NCI-H1436 (cell line): ENCODE data around the gene CD58.
A peak's percentile ranks its signal among the peaks of the same experiment; 100 is the strongest.

Experiments
- DNase-seq: peaks from one replicate; lab custom pipeline; 2025; lab: John Stamatoyannopoulos, UW

Gene CD58

GRCh38 chr1:116493036-116493435 is 77.8 kb downstream of the CD58 start:
- no peak for DNase-seq

DNA sequence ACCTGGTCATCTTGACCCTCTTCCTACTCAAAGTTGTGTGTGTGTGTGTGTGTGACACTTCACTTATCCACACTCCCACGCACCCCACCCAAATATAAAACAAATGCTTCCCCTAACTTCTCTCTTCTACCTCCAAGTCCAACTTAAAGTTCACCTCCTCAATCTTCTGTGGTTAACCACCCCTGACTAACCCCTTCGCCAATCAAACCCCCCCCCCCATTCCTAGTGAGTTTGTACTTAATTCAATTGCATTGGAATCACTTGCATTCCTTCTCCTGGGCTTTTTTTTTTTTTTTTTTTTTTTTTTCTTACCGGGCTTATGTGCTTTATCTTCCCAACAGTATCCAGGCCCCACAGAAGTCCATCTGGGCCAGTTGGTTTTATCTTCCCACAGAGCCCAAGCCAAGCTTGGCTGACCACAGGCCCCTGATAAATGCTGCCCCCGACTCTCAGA is 78.4 kb downstream of the CD58 start:
- no peak for DNase-seq

DNA sequence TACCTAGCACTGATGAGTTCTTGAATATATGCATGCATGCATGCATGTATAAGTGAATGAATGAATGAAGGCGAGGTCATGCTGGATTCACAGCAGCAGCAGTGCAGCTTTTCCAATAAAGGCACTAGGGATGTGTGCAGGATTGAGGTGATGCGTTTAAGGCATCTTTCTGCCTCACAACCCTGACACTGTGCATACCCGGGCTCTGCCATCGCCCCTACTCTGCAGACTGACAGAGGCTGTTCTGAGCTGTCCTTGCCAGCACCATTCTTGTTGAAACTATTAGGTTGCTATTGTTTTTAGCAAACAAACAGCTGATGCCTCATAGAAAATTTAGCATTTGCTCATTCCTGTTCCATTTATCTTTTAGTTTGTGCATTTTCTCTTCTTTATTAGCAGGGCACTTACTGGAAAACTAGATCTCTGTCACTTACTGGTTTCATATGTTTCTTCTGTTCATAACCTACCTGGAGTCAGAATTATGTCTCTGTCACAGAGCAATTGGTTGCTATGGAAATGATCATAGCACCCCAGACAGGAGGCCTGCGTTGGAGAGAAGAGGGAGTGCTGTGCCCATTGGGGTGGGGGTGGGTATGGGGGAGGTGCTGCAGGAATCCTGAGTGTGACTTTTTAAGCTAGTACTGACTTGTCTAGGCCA is 79.0 kb downstream of the CD58 start:
- DNase-seq: no peak

- no peak for DNase-seq
Measured at GRCh38 chr1:116490588-116490987, 80.2 kb downstream of the CD58 start.

DNA sequence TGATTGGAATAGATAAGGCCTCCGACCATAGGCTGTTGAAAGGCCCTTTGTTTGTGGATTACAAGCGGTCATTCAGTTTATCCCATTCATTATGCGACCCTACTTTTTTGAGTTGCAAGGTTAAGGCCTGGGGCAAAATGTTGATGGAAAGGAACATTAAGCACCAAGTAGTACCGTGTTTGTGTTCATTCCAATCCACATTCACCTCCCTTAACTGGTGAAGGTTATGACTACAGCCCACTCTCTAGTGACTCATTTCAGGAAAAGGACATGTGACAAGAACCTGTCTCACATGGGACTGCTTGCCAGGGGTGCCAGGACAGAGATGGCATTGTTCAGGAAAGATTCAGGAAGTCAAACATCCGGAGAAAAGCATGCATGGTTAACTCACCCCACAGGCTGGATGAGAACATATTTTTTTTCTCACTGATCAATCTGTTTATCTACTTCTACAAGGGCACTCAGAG is 81.6 kb downstream of the CD58 start:
- DNase-seq: no peak

DNA sequence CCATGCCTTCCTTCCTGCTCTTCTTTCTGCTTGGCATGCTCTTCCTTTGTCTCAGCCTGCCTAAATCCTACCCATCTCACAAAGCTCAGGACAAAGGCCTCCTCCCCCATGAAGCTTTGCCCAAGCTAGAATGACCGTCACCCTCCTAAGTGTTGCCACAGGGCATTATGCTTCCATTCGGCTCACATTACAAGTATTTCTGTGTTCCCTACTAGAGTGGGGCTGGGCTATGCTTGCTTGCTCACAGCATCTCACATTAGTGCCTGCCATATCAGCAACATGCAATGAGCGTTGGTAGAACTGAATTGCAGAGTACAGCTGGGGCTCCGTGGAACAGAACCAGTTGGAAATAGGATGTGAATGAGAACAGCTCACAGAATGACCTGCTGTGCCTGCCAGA is 82.8 kb downstream of the CD58 start:
- no peak for DNase-seq

DNA sequence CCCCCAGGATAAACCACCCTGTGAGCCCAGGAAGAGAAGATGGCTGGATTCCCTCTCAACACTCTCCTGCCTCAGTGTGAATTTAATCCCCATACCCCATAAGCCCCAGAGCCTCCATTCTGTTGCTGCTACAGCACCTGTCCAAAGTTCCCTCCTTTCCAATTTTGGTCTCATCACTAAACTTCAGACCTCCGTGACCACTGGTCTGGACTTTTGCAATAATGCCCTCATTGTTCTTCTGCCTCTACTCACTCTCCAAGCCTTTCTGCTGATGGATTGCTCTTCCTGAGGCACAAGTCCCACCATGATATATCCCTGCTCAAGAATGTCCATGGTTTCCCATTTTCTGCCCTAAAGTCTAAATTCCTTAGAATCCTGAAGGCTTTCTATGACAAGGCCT is 83.2 kb downstream of the CD58 start:
- no peak for DNase-seq

GRCh38 chr1:116487031-116487430 is 83.8 kb downstream of the CD58 start:
- no peak for DNase-seq

GRCh38 chr1:116486424-116486823 is 84.4 kb downstream of the CD58 start:
- DNase-seq: no peak

DNA sequence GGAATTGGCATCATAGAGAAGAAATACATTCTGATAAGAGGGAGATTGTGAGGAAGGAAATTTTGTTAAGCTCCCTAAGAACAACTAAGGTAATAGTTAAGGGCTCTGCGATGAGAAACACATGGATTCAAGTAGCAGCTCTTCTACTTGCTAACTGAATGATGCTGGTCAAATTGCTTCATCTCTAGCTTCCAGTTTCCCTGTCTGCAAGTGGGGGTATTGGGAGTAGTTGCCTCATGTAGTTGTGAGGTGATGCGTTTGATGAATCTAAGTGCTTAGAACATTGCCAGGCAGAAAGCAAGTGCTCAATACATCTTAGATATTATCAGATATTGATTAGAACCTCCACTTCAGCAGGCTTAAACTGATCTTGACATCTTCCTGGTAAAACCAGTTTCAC is 84.8 kb downstream of the CD58 start:
- DNase-seq: no peak

DNA sequence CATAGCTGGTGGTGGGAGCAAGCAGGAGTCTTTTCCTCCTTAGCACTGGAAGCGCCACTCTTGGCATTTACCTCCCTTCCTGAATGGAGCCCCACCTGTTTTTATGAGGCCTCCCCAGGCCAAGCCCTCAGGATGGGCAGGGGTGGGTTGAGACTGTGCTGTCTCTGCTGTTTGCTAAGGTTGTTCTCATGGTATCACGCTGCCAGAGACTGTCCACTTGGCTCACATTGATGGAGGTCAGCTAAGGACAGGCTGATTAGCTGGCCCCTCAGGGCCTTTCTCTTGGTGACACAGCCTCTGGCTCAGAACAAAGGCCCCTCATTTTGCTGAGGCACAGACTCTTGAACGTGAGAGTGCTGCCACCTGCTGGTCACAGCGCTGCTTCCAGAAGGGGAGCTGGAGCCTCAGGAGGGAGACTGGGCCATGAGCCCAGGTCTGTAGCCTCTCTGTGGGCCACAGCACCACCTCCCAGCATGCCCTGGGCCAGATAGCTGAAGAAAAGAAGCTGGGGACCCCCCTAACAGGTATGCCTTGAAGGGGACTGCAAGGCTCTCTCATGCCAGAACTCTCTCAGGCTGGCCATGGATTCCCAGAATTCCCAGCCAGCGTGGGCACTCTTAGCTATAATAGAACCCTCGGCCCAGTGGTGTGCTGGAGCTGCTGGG is 85.6 kb downstream of the CD58 start:
- peak; percentile 90 for DNase-seq

GRCh38 chr1:116483481-116484309 is 87.1 kb downstream of the CD58 start:
- DNase-seq: no peak

- no peak for DNase-seq
Measured at GRCh38 chr1:116482490-116482889, 88.3 kb downstream of the CD58 start.

- no peak for DNase-seq
Measured at GRCh38 chr1:116481934-116482333, 88.9 kb downstream of the CD58 start.

DNA sequence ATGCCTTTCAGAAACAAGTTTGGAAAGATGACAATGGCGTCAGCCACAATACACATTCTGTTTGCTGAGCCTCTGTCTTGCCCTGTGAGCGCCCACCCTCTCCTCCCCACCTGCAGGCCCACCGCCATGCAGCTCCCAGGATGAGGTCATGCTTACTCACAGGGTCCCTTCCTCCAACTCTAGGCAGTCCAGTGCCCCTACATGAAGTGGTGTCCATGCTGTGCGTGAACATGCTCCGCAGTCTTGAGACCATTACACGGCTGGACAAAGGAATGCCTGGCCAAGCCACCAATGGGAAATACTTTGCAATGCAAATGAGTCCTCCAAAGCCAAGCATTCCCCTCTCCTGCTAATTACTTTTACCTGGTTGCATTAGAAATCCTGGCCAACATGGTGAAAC is 92.2 kb downstream of the CD58 start:
- DNase-seq: no peak

DNA sequence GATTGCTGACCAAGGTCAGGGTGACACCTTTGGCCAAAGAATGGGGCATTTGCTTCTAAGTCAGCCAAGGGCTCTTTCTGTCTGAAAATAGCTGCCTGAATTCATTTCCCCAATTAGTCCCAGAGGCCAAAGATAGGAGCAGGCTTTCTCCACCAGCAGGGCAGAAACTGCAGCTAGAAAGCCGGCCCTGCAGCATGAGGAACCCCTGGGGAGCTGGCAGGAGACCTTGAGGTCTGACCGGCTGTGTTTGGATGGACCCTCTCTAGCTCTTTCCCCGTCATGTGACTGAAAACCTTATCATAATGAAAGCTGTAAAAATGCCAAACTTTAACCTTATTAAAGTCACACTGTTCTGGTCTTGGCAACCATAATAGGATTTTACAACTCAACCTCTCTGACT is 93.4 kb downstream of the CD58 start:
- DNase-seq: no peak

DNA sequence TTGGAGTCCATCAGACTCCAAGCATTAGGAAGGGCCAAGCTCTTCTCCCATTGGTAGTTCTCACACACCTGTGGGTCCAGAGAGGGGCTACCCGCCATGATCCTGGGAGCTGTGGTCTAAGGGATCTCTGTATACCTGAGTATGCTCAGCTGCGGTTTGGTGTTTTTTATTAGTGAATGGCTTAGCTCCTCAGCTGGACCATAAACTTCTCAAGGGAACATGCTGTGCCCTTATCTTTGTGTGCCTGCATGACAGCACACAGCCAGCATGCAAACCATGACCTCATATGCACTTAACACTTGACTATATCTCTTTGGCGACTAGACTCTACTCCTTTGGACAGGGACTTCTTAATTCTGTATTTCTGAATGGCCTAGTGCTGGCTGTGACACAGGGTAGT is 94.5 kb downstream of the CD58 start:
- DNase-seq: no peak

GRCh38 chr1:116475850-116476218 is 95.0 kb downstream of the CD58 start:
- DNase-seq: no peak

GRCh38 chr1:116474921-116475849 is 95.6 kb downstream of the CD58 start:
- no peak for DNase-seq

- DNase-seq: peak; percentile 35
Measured at GRCh38 chr1:116472431-116472961, 98.3 kb downstream of the CD58 start.

GRCh38 chr1:116471241-116471640 is 99.6 kb downstream of the CD58 start:
- no peak for DNase-seq

GRCh38 chr1:116470671-116471070 is 100.2 kb downstream of the CD58 start:
- no peak for DNase-seq
